Brain microvascular endothelial cell (primary cell): Measurements from ENCODE around the gene OR1A1.

Experiments
- DNase-seq: peaks from one replicate; pipeline ENCODE4 v3.0.0-alpha.2; 2020
- H3K27ac ChIP-seq: fragments of 250-450 bp; sonication (Bioruptor Pico); 2 replicates; pipeline ENCODE4 v1.5.1; 2020; ENCODE audit warnings: mild to moderate bottlenecking, moderate library complexity
- H3K27me3 ChIP-seq: fragments of 250-450 bp; sonication (Bioruptor Pico); replicated peaks from 2 replicates; pipeline ENCODE4 v1.5.1; 2020; ENCODE audit warnings: mild to moderate bottlenecking
- H3K36me3 ChIP-seq: fragments of 250-450 bp; sonication (Bioruptor Pico); replicated peaks from 2 replicates; pipeline ENCODE4 v1.5.1; 2020; ENCODE audit warnings: mild to moderate bottlenecking
- H3K4me3 ChIP-seq: 2 replicates; pipeline ENCODE4 v1.5.1; 2011; ENCODE audit warnings: low read depth, mild to moderate bottlenecking, control low read depth, low read length, moderate library complexity
- CTCF ChIP-seq: IDR thresholded peaks from 2 replicates; pipeline ENCODE4 v1.5.1; 2011; ENCODE audit warnings: low read depth, mild to moderate bottlenecking, moderate library complexity, low read length, control low read depth, inconsistent platforms; ENCODE audit errors: missing control alignments
- in situ Hi-C: cut with HindIII; loops from 2 replicates; pipeline ENCODE4 v1.10.0; 2017; ENCODE audit warnings: low sequenced_read_pairs, low pct_ligation_motif_present

OR1A1 gene

DNA sequence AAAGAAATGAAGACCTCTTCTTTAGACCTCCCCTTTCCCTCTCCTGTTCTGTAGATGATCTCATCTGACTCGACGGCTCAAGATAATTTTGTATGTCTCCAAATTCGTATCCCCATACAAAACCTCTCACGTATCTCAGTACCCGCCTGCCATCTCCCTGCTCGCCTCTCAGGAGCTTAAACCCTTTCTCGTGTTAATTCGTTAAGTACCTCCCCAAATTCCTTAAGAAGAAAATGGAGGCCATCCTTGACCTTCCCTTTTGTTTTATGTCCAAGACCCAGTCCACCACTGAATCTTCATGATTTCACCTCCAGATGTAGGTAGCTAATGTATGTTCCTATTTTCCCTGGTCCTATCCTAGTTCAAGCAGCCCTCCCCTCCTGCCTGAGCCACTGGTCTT lies 49.1 kb downstream of the OR1A1 start:
- no peak for TF ChIP-seq CTCF
- no peak for DNase-seq
- H3K36me3 ChIP-seq: no peaks in the 10 kb centered on the region
- H3K27ac ChIP-seq: no peak overlapping the region
- H3K27me3 ChIP-seq: no peaks in the 10 kb centered on the region
- in situ Hi-C loops: no loop called here
- no peak overlapping the region for H3K4me3 ChIP-seq

DNA sequence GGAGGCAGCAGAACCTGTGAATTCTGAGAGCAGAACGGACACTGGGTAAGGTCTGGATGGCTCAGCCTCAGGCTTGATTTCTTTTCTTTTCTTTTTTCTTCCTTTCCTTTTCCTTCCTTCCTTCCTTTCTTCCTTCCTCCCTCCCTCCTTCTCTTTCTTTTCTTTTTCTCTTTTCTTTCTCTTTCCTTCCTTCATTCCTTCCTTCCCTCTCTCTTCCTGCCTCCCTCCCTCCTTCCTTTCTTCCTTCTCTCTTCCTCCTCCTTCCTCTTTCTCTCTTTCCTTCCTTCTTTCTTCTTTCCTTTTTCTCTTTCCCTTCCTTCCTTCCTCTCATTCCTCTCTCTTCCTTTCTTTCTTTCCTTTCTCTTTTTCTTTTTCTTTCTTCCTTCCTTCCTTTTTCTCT lies 52.7 kb downstream of the OR1A1 start:
- Histone ChIP-seq H3K27ac (no peak overlapping the region), H3K4me3 (no peak overlapping the region), H3K27me3 (no peaks in the 10 kb centered on the region), H3K36me3 (no peaks in the 10 kb centered on the region)
- in situ Hi-C loops: no loop called here
- no peak for DNase-seq
- no peak for TF ChIP-seq CTCF

GRCh38 chr17:3260600-3260999 lies 53.1 kb downstream of the OR1A1 start:
- H3K27me3 ChIP-seq: no peaks in the 10 kb centered on the region
- DNase-seq: no peak
- H3K36me3 ChIP-seq: no peaks in the 10 kb centered on the region
- no peak overlapping the region for H3K4me3 ChIP-seq
- no peak overlapping the region for H3K27ac ChIP-seq
- TF ChIP-seq CTCF: no peak
- in situ Hi-C loops: no loop called here
